Activated T-helper 17 cell treated with anti-CD3 and anti-CD28 coated beads, Interleukin-2, amount 50 U/mL, for 72 hours (primary cell): ENCODE data around the gene STX5. TPM values are rescaled to one million over a fixed set of nuclear protein-coding genes. Genes with fewer than 3 reads are reported as not detected.
A peak's percentile ranks its signal among the peaks of the same experiment; 100 is the strongest.

Experiments
- ATAC-seq: fragments of 150-1000 bp; cut with Tn5 transposase; replicated peaks from 2 replicates; pipeline ENCODE4 v1.10.0; 2021; ENCODE audit warnings: mild to moderate bottlenecking, moderate library complexity
- H3K27ac Mint-ChIP-seq: one replicate; pipeline ENCODE4 v1.8.0; 2022; ENCODE audit warnings: mixed read lengths
- H3K27me3 Mint-ChIP-seq: one replicate; pipeline ENCODE4 v1.8.0; 2022; ENCODE audit warnings: mixed read lengths
- H3K36me3 Mint-ChIP-seq: one replicate; pipeline ENCODE4 v1.8.0; 2022; ENCODE audit warnings: low read depth, mild to moderate bottlenecking, mixed read lengths
- H3K4me1 Mint-ChIP-seq: one replicate; pipeline ENCODE4 v1.8.0; 2022; ENCODE audit warnings: mixed read lengths
- H3K4me3 Mint-ChIP-seq: one replicate; pipeline ENCODE4 v1.8.0; 2022; ENCODE audit warnings: mild to moderate bottlenecking, mixed read lengths
- H3K9me3 Mint-ChIP-seq: one replicate; pipeline ENCODE4 v1.8.0; 2022; ENCODE audit warnings: mixed read lengths
- total RNA-seq, 2 donors: library from RNA; stranded (reverse); gene quantifications; one replicate each; pipeline ENCODE4 v1.2.3, GENCODE V29; 2022

Gene STX5
- total RNA-seq, 2 donors from 2014 or later = 23.4 to 32.0 TPM

DNA sequence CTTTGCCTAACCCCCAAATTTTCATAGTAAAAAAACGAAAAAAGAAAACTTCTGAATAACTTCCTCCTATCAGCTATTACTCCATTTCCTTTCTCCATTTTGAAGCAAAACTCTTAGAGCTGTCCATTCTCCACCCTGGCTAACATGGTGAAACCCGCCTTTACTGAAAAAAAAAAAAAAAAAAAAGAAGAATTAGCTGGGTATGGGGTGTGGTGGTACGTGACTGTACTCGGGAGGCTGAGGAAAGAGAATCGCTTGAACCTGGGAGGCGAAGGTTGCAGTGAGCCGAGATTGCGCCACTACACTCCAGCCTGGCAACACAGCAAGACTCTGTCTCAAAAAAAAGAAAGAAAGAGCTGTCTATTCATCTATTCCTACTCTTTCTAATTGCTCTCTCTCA, 15.3 kb downstream of the STX5 start:
- no peak overlapping the region for H3K27ac Mint-ChIP-seq
- H3K9me3 Mint-ChIP-seq = no peaks in the 10 kb centered on the region
- H3K4me3 Mint-ChIP-seq = no peak overlapping the region
- peaks cover 65% of the 10 kb centered on the region for H3K36me3 Mint-ChIP-seq
- H3K27me3 Mint-ChIP-seq = no peaks in the 10 kb centered on the region
- H3K4me1 Mint-ChIP-seq = no peaks in the 10 kb centered on the region
- ATAC-seq = no peak

DNA sequence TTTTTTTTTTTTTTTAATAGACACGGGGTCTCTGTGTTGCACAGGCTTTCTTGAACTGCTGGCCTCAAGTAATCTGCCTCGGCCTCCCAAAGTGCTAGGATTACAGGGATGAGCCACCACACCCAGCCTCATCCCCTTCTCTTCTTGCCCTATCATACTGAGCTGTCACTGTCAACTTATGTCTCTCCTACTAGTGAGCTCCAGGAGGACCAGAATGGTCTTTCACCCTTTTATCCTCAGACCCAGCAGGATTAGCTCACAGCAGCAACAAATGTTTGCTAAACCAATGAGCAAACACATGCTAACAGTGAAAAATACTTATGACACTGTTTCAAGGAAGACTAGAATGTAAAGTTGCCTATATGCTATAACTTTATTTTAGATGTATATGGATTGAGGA, 20.2 kb downstream of the STX5 start:
- Mint-ChIP-seq H3K4me3 (no peak overlapping the region), H3K27me3 (no peaks in the 10 kb centered on the region), H3K36me3 (peaks cover 16% of the 10 kb centered on the region), H3K4me1 (no peaks in the 10 kb centered on the region), H3K27ac (peak overlapping the region; percentile 18), H3K9me3 (no peaks in the 10 kb centered on the region)
- no peak for ATAC-seq

- Mint-ChIP-seq H3K4me3 (no peak overlapping the region), H3K9me3 (no peaks in the 10 kb centered on the region), H3K36me3 (peaks cover 7% of the 10 kb centered on the region), H3K27ac (peak overlapping the region; percentile 18), H3K27me3 (no peaks in the 10 kb centered on the region), H3K4me1 (peaks cover 7% of the 10 kb centered on the region)
- no peak for ATAC-seq
Measured at GRCh38 chr11:62810748-62811147, 21.1 kb downstream of the STX5 start.

GRCh38 chr11:62806611-62807121, 25.2 kb downstream of the STX5 start:
- no peak for ATAC-seq

DNA sequence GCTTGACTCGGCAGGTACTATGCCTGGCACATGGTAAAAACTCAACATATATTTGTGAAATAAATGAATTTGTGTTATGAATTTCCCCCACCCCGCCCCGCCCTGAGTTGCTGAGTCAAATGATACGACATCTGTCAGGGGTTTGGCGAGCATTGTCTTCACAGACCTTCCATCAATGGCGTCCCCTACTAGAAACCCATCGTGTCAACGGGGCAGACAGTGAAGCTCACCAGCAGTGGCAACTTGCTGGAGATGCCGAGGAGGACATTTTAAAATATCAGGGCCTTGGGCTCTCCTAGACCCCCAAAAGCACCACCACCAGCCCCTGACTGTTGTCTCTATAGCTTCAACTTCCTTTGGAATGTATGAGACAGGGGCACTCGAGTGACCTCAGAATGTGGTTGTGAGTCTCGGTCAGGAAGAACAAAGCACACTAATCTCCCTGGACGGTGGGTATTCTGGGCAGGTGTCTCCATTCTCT, 25.9 kb downstream of the STX5 start:
- Mint-ChIP-seq H3K27me3 (no peaks in the 10 kb centered on the region), H3K4me3 (peak overlapping the region; percentile 99), H3K27ac (peak overlapping the region; percentile 97), H3K9me3 (no peaks in the 10 kb centered on the region), H3K36me3 (peaks cover 46% of the 10 kb centered on the region), H3K4me1 (peaks cover 19% of the 10 kb centered on the region)
- peak; percentile 18 for ATAC-seq

More at GRCh38 chr11:62806611-62807121, 25.2 kb downstream of the STX5 start:
- Mint-ChIP-seq H3K4me3 (peak overlapping the region; percentile 99), H3K9me3 (no peaks in the 10 kb centered on the region), H3K27ac (peak overlapping the region; percentile 97), H3K36me3 (peaks cover 40% of the 10 kb centered on the region), H3K4me1 (peaks cover 19% of the 10 kb centered on the region), H3K27me3 (no peaks in the 10 kb centered on the region)

DNA sequence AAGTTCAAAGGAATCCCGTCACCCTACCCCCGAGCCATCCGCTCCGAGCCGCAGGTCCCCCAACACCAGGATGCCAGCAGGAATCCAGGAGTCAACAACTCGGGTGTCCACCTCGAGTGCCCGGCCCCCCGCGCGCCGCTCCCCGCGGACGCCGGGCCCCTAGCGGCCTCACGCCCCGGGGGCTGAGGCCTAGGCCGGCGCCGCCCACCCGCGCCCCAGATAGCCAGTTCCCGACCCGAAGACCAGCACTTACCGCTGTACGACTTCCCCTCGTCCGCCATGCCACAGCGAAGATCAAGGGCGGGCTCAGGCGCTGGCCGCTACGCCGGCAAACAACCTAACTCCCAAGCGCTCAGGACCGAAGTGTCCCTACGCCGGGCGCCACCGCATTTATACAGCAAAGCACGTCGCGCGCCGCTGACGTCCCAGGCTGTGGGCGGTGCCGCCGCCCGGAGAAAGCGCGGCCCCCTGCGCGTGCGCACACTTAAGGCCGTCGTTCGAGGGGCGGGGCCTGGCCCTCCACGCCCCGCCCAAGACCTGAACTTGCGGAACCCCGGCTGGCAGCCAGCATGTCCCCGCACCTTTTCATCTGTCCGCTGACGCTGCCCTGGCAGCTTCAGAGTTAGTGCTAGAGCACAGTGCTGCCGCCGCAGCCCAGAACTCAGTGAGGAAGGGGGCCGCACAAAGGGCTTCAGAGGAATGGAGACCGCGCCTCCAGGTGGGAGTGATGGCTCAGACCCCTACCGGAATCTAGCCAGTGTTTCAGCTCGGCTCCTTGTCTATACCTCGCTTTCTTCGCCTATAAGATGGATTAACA, 26.6 kb downstream of the STX5 start, which contains the start of gene NXF1:
Gene NXF1, minus strand, starts transcription at position 365 of the 817 bp plus-strand sequence. Its CDS starts 84 bp downstream, at position 281.
- Mint-ChIP-seq H3K9me3 (no peaks in the 10 kb centered on the region), H3K36me3 (peaks cover 52% of the 10 kb centered on the region), H3K4me3 (peak within 1 kb of the TSS; percentile 99), H3K4me1 (peaks cover 19% of the 10 kb centered on the region), H3K27me3 (no peaks in the 10 kb centered on the region), H3K27ac (peak within 1 kb of the TSS; percentile 97)
- peak; percentile 80 for ATAC-seq

DNA sequence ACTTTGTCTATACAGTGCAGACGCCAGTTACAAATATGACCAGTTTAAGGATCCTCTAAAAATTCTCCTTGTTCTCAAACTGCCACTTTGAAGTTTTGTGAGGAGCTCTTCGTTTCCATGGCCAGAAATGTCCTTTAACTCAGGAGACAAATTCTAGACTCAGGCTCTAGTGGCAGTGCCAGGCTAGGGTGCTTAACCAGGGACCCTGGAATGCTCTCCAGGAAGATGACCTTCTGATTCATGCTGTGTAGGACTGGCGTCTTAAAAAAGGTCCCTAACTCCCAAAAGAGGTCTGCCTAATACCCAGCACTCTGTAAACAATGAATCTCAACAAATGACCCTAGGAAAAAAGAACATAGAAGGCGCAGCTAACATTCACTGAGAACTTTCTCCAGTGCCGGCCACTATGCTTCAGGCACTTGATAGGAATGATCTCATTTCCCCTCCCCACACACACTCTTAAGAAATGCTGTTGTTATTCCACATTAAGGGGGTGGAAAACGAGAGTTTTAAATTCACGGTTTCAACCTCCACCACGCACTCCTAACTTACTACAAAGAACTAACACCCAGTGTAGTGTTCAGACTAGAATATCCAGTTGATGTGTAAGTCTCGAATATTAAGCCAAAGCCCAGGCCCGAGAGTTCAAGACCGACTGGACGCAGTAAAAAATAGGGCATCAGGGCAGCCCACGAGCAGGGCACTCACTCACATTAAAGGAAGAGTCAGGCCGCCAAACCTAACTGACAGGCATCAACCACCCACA, 27.4 kb downstream of the STX5 start:
- no peaks in the 10 kb centered on the region for H3K9me3 Mint-ChIP-seq
- peak overlapping the region; percentile 99 for H3K4me3 Mint-ChIP-seq
- H3K4me1 Mint-ChIP-seq = peaks cover 19% of the 10 kb centered on the region
- no peaks in the 10 kb centered on the region for H3K27me3 Mint-ChIP-seq
- H3K36me3 Mint-ChIP-seq = peaks cover 60% of the 10 kb centered on the region
- peak; percentile 75 for ATAC-seq
- peak overlapping the region; percentile 97 for H3K27ac Mint-ChIP-seq

DNA sequence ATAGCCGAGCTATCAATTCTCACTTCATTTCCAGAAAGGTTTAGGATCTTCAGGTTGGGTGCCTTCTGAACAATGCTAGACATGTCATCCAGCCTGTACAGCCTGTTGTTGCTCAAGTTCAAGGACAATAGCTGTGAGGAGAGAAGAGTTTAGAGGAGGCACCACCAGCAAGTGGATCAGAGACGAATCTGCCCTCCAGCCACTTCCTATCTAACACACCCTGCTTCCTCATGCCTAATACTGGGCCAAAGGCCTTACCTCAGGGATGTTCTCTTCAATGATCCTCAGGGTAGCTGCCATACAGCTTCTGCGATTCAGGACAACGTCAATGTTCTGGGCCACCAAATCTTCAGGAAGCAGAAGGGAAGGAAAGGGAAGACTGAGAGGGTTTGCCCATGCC, 30.8 kb downstream of the STX5 start:
- Mint-ChIP-seq H3K9me3 (no peaks in the 10 kb centered on the region), H3K4me3 (no peak overlapping the region), H3K36me3 (peaks cover 94% of the 10 kb centered on the region)

GRCh38 chr11:62799486-62799885, 32.4 kb downstream of the STX5 start:
- peaks cover 18% of the 10 kb centered on the region for H3K4me1 Mint-ChIP-seq
- no peak for ATAC-seq
- no peak overlapping the region for H3K4me3 Mint-ChIP-seq
- peaks cover 99% of the 10 kb centered on the region for H3K36me3 Mint-ChIP-seq
- peak overlapping the region; percentile 67 for H3K27ac Mint-ChIP-seq
- no peaks in the 10 kb centered on the region for H3K27me3 Mint-ChIP-seq
- H3K9me3 Mint-ChIP-seq = no peaks in the 10 kb centered on the region

More for the DNA sequence above, 30.8 kb downstream of the STX5 start:
- no peaks in the 10 kb centered on the region for H3K27me3 Mint-ChIP-seq
- peak overlapping the region; percentile 70 for H3K27ac Mint-ChIP-seq
- peaks cover 17% of the 10 kb centered on the region for H3K4me1 Mint-ChIP-seq
- no peak for ATAC-seq

GRCh38 chr11:62796281-62796680, 35.6 kb downstream of the STX5 start:
- H3K4me1 Mint-ChIP-seq = peaks cover 19% of the 10 kb centered on the region
- H3K36me3 Mint-ChIP-seq = peaks cover 98% of the 10 kb centered on the region
- H3K4me3 Mint-ChIP-seq = no peak overlapping the region
- no peak overlapping the region for H3K27ac Mint-ChIP-seq
- H3K9me3 Mint-ChIP-seq = no peaks in the 10 kb centered on the region
- no peak for ATAC-seq
- no peaks in the 10 kb centered on the region for H3K27me3 Mint-ChIP-seq

DNA sequence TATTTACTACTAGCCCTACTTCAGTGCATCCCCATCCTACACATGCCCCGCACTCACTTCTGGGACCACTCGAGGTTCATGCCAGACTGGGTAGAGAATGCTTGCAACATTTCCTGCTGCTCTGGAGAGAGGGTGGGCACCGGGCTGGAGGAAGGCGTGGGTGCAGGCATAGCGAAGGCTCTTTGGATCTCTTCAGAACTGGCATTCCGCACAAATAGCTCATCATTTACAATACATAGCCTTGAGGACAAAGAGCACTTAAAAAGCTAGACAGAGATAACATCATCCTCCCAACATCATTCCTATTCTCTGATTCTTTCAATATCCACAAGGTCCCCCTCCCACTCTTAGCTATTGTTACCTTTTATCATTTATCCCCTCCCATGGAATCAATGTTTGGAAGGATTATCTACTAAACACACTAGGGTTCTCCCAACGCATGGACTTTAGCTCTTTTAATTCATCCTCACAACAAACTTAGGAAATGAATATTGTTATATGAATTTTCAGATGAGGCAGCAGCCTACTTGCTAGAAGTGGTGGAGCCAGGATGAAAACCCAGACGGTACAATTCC, 37.6 kb downstream of the STX5 start:
- Mint-ChIP-seq H3K9me3 (no peaks in the 10 kb centered on the region), H3K36me3 (peaks cover 99% of the 10 kb centered on the region), H3K27me3 (no peaks in the 10 kb centered on the region), H3K4me3 (peak overlapping the region; percentile 10), H3K4me1 (peaks cover 34% of the 10 kb centered on the region), H3K27ac (peak overlapping the region; percentile 36)
- no peak for ATAC-seq

DNA sequence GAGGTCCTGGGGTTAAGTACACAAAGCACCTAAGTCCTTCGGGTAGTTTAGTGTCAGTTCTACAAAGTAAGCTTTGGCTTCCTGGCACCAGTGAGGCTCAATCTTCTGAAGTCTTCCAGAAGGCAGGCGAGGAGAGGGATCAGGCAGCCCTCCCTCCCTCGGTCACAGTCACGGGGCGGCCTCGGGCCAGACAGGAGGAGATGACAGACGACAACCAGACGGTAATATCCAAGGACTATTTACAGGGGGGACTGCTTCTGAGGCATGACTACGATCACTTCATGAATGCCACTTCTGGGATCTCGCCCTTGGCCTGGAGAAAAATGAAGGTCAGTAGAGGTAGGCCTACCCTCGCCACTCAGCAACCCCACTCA, 39.7 kb downstream of the STX5 start:
- H3K36me3 Mint-ChIP-seq = peaks cover 95% of the 10 kb centered on the region
- peak; percentile 18 for ATAC-seq
- peaks cover 36% of the 10 kb centered on the region for H3K4me1 Mint-ChIP-seq
- H3K4me3 Mint-ChIP-seq = peak overlapping the region; percentile 86
- H3K9me3 Mint-ChIP-seq = no peaks in the 10 kb centered on the region
- H3K27me3 Mint-ChIP-seq = no peaks in the 10 kb centered on the region
- peak overlapping the region; percentile 93 for H3K27ac Mint-ChIP-seq

DNA sequence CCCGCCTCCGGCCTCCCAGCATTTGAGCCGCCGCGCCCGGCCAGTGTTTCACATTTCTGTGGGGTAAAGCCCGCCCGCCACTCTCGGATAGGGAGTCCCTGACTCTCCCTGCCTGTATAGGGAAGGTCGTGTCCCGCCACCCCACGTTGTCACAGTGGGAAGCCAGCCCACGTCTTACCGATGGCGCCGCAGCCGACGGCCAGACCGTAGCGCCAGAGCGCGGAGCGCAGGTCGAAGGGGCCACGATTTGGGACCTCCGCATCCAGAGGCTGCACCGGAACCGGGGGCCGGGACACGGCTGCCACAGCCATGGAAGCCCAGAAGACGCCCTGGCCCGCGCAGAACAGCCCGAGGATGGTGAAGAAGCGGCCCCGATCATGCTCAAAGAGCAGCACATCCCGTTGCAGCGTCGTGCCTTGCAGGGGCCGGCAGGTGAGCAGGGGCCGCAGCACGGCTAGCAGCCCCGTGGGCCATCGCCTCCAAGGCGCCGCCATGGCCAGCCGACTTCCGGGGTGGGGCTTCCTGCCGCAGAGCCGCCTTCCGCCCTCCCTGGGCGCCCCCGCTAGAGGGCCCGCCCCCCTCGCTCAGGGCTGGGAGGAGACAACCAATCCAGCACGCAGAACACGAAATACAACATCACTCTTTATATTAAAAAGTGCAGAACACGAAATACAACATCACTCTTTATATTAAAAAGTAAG, 40.2 kb downstream of the STX5 start, which contains the start of gene TMEM223:
Gene TMEM223, minus strand, starts transcription at position 506 of the 701 bp plus-strand sequence. Its CDS starts 12 bp downstream, at position 494.
- peak; percentile 84 for ATAC-seq
- Mint-ChIP-seq H3K9me3 (no peaks in the 10 kb centered on the region), H3K27me3 (no peaks in the 10 kb centered on the region), H3K4me3 (peak within 1 kb of the TSS; percentile 86), H3K36me3 (peaks cover 92% of the 10 kb centered on the region), H3K4me1 (peaks cover 36% of the 10 kb centered on the region), H3K27ac (peak within 1 kb of the TSS; percentile 93)
